Caco-2 (cell line): ENCODE results near the gene ADGRB3. TPM values are rescaled to one million over a fixed set of nuclear protein-coding genes. Genes with fewer than 3 reads are reported as not detected.

ENCODE experiments used
- BruUV-seq: library from RNA; stranded (reverse); fragments of 400-500 nt; replicated peaks from 2 replicates; lab custom pipeline; 2021; lab: Mats Ljungman, UMichigan
- CTCF ChIA-PET: fragments of 300-600 bp; sonication (Branson Sonifier 250); formaldehyde crosslinking; loops from one replicate; lab custom pipeline; 2022; ENCODE audit warnings: antibody characterized with exemption; lab: Charles Lee
- POLR2A ChIA-PET: fragments of 300-600 bp; sonication (Branson Sonifier 250); formaldehyde crosslinking; loops from one replicate; lab custom pipeline; 2022; ENCODE audit warnings: antibody characterized with exemption; lab: Charles Lee
- DNase-seq, 2 experiments: peaks; one replicate each; pipeline versions ENCODE4 v3.0.0 to v3.0.0-alpha.2; 2020 to 2022
- H3K27me3 ChIP-seq: replicated peaks from 2 replicates; pipeline ENCODE4 v1.6.0; 2011; ENCODE audit warnings: low read length; ENCODE audit not compliant: control insufficient read depth, insufficient read depth
- H3K36me3 ChIP-seq: 2 replicates; pipeline ENCODE4 v1.5.1; 2011; ENCODE audit warnings: low read length; ENCODE audit not compliant: control insufficient read depth, insufficient read depth
- H3K4me1 ChIP-seq: fragments of 250-450 bp; sonication (Bioruptor Pico); 2 replicates; pipeline ENCODE4 v1.5.1; 2020; ENCODE audit warnings: mild to moderate bottlenecking
- H3K4me3 ChIP-seq: 2 replicates; pipeline ENCODE4 v1.5.1; 2011; ENCODE audit warnings: low read depth, mild to moderate bottlenecking, control low read depth, low read length
- H3K9me3 ChIP-seq: fragments of 250-450 bp; sonication (Bioruptor Pico); 2 replicates; pipeline ENCODE4 v1.5.1; 2020; ENCODE audit warnings: mild to moderate bottlenecking, moderate library complexity
- H3K27ac Mint-ChIP-seq: one replicate; pipeline ENCODE4 v1.8.0; 2022; ENCODE audit warnings: mixed read lengths; ENCODE audit not compliant: unreplicated experiment
- H3K27me3 Mint-ChIP-seq: one replicate; pipeline ENCODE4 v1.8.0; 2022; ENCODE audit warnings: mixed read lengths; ENCODE audit not compliant: insufficient read depth, unreplicated experiment
- H3K36me3 Mint-ChIP-seq: one replicate; pipeline ENCODE4 v1.8.0; 2022; ENCODE audit warnings: mild to moderate bottlenecking, mixed read lengths; ENCODE audit not compliant: insufficient read depth, unreplicated experiment
- H3K4me1 Mint-ChIP-seq: one replicate; pipeline ENCODE4 v1.8.0; 2022; ENCODE audit warnings: low read depth, mixed read lengths; ENCODE audit not compliant: unreplicated experiment
- H3K4me3 Mint-ChIP-seq: one replicate; pipeline ENCODE4 v1.8.0; 2022; ENCODE audit warnings: mild to moderate bottlenecking, moderate library complexity, mixed read lengths; ENCODE audit not compliant: unreplicated experiment
- H3K9me3 Mint-ChIP-seq: one replicate; pipeline ENCODE4 v1.8.0; 2022; ENCODE audit warnings: mixed read lengths; ENCODE audit not compliant: unreplicated experiment
- intact Hi-C: fragments of 100-400 bp; cut with micrococcal nuclease; formaldehyde crosslinking; loops from one replicate; pipeline ENCODE4 v1.10.0; 2022; ENCODE audit not compliant: unreplicated experiment
- total RNA-seq: library from RNA; stranded (reverse); gene quantifications from 2 replicates; pipeline ENCODE4 v1.2.3, GENCODE V29; 2022
- TF ChIP-seq, protein P1 (sequence below), 2 experiments: fragments of 200-600 bp in 1 of 2; IDR thresholded peaks; 1 replicate in 1 of 2; 2 replicates in 1 of 2; pipeline versions ENCODE4 v1.5.1 to v1.8.0; 2011 to 2022; ENCODE audit warnings: antibody characterized with exemption in 1 of 2, control low read depth in 1 of 2, inconsistent platforms in 1 of 2, low read depth in 1 of 2, low read length in 1 of 2, mild to moderate bottlenecking in 1 of 2, moderate library complexity in 1 of 2; ENCODE audit not compliant: insufficient read depth in 1 of 2, severe bottlenecking in 1 of 2, unreplicated experiment in 1 of 2

The ADGRB3 gene
- total RNA-seq, 1 experiment from 2014 or later, result 0.18 TPM

DNA sequence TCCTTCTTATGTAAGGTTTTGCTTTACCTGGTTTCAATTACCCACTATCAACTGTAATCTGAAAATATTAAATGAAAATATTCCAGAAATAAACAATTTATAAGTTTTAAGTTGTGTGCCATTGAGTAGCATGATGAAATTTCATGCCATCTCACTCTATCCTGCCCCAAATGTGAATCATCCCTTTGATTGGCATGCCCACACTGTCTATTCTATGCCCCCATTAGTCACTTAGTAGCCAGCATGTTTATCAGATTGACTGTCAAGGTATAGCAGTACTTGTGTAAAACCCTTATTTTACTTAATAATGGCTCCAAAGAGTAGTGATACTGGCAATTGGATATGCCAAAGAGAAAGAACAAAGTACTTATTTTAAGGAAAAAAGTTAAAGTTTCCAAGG lies 403.8 kb downstream of the ADGRB3 start:
- intact Hi-C loops, result no loop called here
- H3K27me3 ChIP-seq, result no peaks in the 10 kb centered on the region
- no TSS peak for BruUV-seq
- Mint-ChIP-seq H3K36me3 (no peaks in the 10 kb centered on the region), H3K27me3 (no peaks in the 10 kb centered on the region), H3K4me3 (no peak overlapping the region), H3K4me1 (no peaks in the 10 kb centered on the region), H3K9me3 (no peaks in the 10 kb centered on the region), H3K27ac (no peak overlapping the region)
- H3K4me3 ChIP-seq, result no peak overlapping the region
- H3K36me3 ChIP-seq, result no peaks in the 10 kb centered on the region
- no peak for DNase-seq
- H3K4me1 ChIP-seq, result no peaks in the 10 kb centered on the region
- TF ChIP-seq, protein P1, sequence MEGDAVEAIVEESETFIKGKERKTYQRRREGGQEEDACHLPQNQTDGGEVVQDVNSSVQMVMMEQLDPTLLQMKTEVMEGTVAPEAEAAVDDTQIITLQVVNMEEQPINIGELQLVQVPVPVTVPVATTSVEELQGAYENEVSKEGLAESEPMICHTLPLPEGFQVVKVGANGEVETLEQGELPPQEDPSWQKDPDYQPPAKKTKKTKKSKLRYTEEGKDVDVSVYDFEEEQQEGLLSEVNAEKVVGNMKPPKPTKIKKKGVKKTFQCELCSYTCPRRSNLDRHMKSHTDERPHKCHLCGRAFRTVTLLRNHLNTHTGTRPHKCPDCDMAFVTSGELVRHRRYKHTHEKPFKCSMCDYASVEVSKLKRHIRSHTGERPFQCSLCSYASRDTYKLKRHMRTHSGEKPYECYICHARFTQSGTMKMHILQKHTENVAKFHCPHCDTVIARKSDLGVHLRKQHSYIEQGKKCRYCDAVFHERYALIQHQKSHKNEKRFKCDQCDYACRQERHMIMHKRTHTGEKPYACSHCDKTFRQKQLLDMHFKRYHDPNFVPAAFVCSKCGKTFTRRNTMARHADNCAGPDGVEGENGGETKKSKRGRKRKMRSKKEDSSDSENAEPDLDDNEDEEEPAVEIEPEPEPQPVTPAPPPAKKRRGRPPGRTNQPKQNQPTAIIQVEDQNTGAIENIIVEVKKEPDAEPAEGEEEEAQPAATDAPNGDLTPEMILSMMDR (IDR thresholded peaks at IDR 0.05; ENCODE audit: insufficient read depth in 1 of 2, low read depth in 1 of 2, low read length in 1 of 2, severe bottlenecking in 1 of 2, unreplicated experiment in 1 of 2), result no peak
- no peaks in the 10 kb centered on the region for H3K9me3 ChIP-seq
- POLR2A ChIA-PET, result no interaction called here
- CTCF ChIA-PET, result no interaction called here

- no peaks in the 10 kb centered on the region for H3K9me3 Mint-ChIP-seq
- H3K36me3 ChIP-seq, result no peaks in the 10 kb centered on the region
- H3K9me3 ChIP-seq, result no peaks in the 10 kb centered on the region
- H3K27ac Mint-ChIP-seq, result no peak overlapping the region
- H3K27me3 ChIP-seq, result no peaks in the 10 kb centered on the region
- no peaks in the 10 kb centered on the region for H3K27me3 Mint-ChIP-seq
- intact Hi-C loops, result no loop called here
- no peak for DNase-seq
- H3K4me3 Mint-ChIP-seq, result no peak overlapping the region
- TF ChIP-seq, protein P1 (IDR thresholded peaks at IDR 0.05; ENCODE audit: insufficient read depth in 1 of 2, low read depth in 1 of 2, low read length in 1 of 2, severe bottlenecking in 1 of 2, unreplicated experiment in 1 of 2), result no peak
- no TSS peak for BruUV-seq
- POLR2A ChIA-PET, result no interaction called here
- H3K36me3 Mint-ChIP-seq, result no peaks in the 10 kb centered on the region
- CTCF ChIA-PET, result no interaction called here
- H3K4me3 ChIP-seq, result no peak overlapping the region
- H3K4me1 ChIP-seq, result no peaks in the 10 kb centered on the region
- H3K4me1 Mint-ChIP-seq, result no peaks in the 10 kb centered on the region
Measured at GRCh38 chr6:69042297-69042696, 407.2 kb downstream of the ADGRB3 start.

DNA sequence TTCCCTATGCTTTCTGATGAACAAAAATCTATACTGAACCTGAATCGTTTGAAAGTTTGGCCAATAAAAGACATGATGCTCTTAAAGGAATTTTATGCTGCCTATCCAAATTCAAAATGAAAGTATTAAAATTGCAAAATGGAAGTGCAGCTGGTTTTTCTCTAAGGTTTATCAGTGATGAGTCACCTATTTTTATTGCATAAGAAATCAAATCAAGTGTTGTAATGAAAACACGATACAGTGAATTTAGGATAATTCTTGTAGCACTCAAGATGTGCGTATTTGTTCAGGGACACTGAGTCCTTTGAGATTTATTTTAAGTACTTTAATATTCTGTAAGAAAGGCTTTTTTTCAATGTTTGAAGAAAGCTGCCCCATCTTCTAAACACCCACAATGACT lies 409.5 kb downstream of the ADGRB3 start:
- no peaks in the 10 kb centered on the region for H3K4me1 Mint-ChIP-seq
- Histone ChIP-seq H3K36me3 (no peaks in the 10 kb centered on the region), H3K27me3 (no peaks in the 10 kb centered on the region), H3K4me3 (no peak overlapping the region), H3K9me3 (no peaks in the 10 kb centered on the region), H3K4me1 (peaks cover 7% of the 10 kb centered on the region; the same call in 1 of the 2 replicates)
- intact Hi-C loops, result no loop called here
- BruUV-seq, result no TSS peak
- H3K9me3 Mint-ChIP-seq, result no peaks in the 10 kb centered on the region
- no peaks in the 10 kb centered on the region for H3K36me3 Mint-ChIP-seq
- ChIA-PET POLR2A (no interaction called here), CTCF (no interaction called here)
- DNase-seq, result no peak
- no peak overlapping the region for H3K4me3 Mint-ChIP-seq
- H3K27me3 Mint-ChIP-seq, result no peaks in the 10 kb centered on the region
- no peak overlapping the region for H3K27ac Mint-ChIP-seq
- TF ChIP-seq, protein P1 (IDR thresholded peaks at IDR 0.05; ENCODE audit: insufficient read depth in 1 of 2, low read depth in 1 of 2, low read length in 1 of 2, severe bottlenecking in 1 of 2, unreplicated experiment in 1 of 2), result no peak
